ENCODE measurements around the gene STUB1. TPM values are rescaled to one million over a fixed set of nuclear protein-coding genes. Genes with fewer than 3 reads are reported as not detected.
A peak's percentile ranks its signal among the peaks of the same experiment; 100 is the strongest.

STUB1 gene
- total RNA-seq, 3 donors from 2014 or later = 127 to 184 (median 175) TPM

DNA sequence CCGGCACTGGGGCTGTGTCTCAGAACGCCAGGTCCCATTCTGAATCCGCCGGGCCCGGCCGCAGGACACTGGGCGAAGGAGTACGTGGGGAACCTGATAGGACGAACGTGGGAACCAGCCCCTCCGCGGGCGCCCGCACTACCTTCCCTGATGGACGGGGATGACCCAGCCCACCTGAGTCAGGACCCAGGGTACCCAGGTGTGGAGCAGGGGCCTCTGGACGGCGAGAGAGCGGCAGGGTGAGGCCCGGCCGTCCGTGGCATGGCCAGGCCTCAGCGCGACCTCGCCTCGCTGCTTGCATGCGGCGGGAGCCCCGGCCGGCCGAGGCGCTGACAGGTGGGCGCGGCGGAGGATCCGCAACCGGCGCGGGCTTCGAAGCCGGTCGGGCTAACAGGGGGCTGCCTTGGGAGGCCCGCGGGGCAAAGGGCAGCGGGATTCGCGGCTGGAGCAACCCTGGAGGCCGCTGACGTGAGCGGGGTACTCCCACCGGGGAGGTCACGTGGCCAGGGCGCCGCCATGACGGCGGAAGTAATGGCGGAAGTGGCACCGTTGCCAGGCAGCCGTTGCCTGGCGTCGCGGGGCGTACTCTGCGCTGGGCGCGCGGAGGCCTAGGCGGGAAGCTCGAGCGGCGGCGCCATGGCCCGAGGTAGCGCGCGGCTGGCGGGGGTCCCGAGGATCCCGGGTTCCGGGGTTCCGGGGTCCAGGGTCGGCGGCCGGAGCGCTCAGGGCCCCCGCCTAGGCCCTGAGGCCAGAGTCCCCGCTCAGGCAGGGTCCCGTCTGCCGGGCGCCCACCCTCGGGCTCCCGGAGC is 31.2 kb upstream of the STUB1 start, which contains the start of gene WDR90:
Gene WDR90, plus strand, starts transcription at position 585 of the 809 bp plus-strand sequence. Its CDS starts 52 bp downstream, at position 637.
- peak within 1 kb of the TSS; percentile 68 to 85 (median 80) for H3K4me3 ChIP-seq
- peak; percentile 85 to 91 for DNase-seq (ENCODE audit: low spot score in 2 of 2)
- peak; percentile 83 to 88 (median 86) for TF ChIP-seq POLR2AphosphoS5 (IDR thresholded peaks at IDR 0.05)
- TF ChIP-seq, protein P1, sequence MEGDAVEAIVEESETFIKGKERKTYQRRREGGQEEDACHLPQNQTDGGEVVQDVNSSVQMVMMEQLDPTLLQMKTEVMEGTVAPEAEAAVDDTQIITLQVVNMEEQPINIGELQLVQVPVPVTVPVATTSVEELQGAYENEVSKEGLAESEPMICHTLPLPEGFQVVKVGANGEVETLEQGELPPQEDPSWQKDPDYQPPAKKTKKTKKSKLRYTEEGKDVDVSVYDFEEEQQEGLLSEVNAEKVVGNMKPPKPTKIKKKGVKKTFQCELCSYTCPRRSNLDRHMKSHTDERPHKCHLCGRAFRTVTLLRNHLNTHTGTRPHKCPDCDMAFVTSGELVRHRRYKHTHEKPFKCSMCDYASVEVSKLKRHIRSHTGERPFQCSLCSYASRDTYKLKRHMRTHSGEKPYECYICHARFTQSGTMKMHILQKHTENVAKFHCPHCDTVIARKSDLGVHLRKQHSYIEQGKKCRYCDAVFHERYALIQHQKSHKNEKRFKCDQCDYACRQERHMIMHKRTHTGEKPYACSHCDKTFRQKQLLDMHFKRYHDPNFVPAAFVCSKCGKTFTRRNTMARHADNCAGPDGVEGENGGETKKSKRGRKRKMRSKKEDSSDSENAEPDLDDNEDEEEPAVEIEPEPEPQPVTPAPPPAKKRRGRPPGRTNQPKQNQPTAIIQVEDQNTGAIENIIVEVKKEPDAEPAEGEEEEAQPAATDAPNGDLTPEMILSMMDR (IDR thresholded peaks at IDR 0.05) = no peak
- peak; percentile 34 for TF ChIP-seq POLR2A (IDR thresholded peaks at IDR 0.05)
- peaks cover 12 to 32% of the 10 kb centered on the region in 2 donors for H3K4me1 ChIP-seq
- H3K9me3 ChIP-seq = no peaks in the 10 kb centered on the region
- no peaks in the 10 kb centered on the region for H3K27me3 ChIP-seq
- H3K27ac ChIP-seq = peak within 1 kb of the TSS; percentile 89 to 94
- no peaks in the 10 kb centered on the region for H3K36me3 ChIP-seq
- intact Hi-C loops (cut with DNase I; ENCODE audit: low total_unique reads) = no loop called here

DNA sequence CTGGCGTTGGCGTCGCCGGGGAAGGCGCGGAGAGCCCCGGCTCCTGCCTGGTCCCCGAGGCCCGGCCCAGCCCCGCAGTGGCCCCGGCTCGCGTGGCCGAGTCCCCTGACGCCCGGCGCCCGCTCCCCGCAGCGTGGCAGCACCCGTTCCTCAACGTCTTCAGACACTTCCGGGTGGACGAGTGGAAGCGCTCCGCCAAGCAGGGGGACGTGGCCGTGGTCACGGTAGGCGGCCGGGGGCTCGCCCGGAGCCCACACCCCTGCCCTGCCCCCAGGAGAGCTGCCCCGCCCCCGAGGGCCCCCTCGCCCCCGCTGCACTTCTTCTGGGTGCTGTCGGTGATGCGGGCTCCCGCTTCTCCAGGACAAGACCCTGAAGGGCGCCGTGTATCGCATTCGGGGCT is 30.6 kb upstream of the STUB1 start:
- H3K27me3 ChIP-seq = no peaks in the 10 kb centered on the region
- TF ChIP-seq POLR2A (IDR thresholded peaks at IDR 0.05) (no peak), POLR2AphosphoS5 (IDR thresholded peaks at IDR 0.05) (no peak)
- TF ChIP-seq, protein P1 (IDR thresholded peaks at IDR 0.05) = no peak
- H3K9me3 ChIP-seq = no peaks in the 10 kb centered on the region
- peak overlapping the region; percentile 89 to 94 for H3K27ac ChIP-seq
- no peaks in the 10 kb centered on the region for H3K36me3 ChIP-seq
- DNase-seq (ENCODE audit: low spot score in 2 of 2) = no peak
- H3K4me3 ChIP-seq = peak overlapping the region; percentile 68 to 85 (median 80)
- H3K4me1 ChIP-seq = peaks cover 12 to 32% of the 10 kb centered on the region in 2 donors
- intact Hi-C loops (cut with DNase I; ENCODE audit: low total_unique reads) = no loop called here

DNA sequence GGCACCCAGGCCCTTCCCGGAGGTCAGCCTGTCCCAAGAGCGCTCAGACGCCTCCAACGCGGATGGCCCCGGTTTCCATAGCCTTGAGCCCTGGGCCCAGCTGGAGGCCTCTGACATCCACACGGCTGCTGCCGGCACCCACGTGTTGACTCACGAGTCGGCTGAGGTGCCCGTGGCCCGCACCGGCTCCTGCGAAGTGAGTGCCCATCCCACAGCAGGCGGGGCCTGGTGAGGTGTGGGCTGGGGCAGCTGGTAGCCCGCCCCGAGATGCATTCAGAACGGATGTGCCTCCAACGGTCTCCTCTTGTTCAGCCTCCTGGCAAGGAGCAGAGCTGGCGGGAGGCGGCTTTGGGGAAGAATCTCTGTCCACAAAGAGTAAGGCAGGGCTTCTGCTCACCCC is 28.4 kb upstream of the STUB1 start:
- Histone ChIP-seq H3K4me1 (peaks cover 12 to 26% of the 10 kb centered on the region in 2 donors), H3K27ac (no peak overlapping the region), H3K27me3 (no peaks in the 10 kb centered on the region), H3K36me3 (no peaks in the 10 kb centered on the region), H3K4me3 (no peak overlapping the region), H3K9me3 (no peaks in the 10 kb centered on the region)
- intact Hi-C loops (cut with DNase I; ENCODE audit: low total_unique reads) = no loop called here
- TF ChIP-seq POLR2A (IDR thresholded peaks at IDR 0.05) = no peak
- TF ChIP-seq, protein P1 (IDR thresholded peaks at IDR 0.05) = no peak
- TF ChIP-seq POLR2AphosphoS5 (IDR thresholded peaks at IDR 0.05) = no peak
- DNase-seq (ENCODE audit: low spot score in 2 of 2) = no peak

DNA sequence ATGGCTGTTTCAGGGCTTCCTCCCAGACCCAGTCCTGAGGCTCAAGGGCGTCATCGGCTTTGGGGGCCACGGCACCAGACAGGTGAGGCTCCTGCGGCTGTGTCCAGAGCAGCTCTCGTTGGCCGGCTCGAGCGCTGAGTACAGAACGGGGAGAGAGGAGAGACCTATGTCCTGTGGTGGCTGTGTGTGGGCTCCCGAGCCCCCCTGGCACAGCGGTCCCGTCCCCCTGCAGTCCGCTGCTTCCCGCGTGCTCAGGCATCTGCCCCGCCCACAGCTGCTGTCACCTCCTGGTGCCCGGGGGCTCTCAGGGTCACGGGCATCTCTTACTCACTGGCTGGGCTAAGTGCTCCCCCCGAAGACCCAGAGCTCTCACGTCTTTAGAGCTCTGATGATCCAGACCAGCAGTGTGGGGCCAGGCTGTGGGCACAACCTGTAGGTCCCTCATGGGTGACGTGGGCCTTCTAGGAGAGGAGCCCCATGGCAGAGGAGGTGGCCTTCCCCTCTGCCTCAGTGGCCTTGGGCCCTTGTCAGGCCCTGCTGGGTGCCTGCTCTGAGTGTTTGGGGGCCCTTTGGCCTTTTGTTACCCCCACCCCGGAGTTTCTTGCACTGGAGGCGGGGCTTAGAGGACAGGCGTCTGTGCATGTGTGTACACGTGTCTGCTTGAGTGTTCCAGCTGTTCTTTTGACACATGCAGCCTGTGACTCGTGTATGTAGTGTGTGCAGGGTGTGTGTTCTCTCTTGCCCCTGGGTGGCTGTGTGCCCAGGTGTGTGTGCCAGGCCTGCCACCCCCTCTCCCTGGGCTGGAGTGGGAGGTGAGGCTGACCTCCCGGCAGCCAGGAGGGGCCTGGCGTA is 27.5 kb upstream of the STUB1 start:
- no peaks in the 10 kb centered on the region for H3K27me3 ChIP-seq
- peaks cover 12 to 18% of the 10 kb centered on the region in 2 donors for H3K4me1 ChIP-seq
- no peaks in the 10 kb centered on the region for H3K9me3 ChIP-seq
- intact Hi-C loops (cut with DNase I; ENCODE audit: low total_unique reads) = no loop called here
- no peak overlapping the region for H3K27ac ChIP-seq
- no peaks in the 10 kb centered on the region for H3K36me3 ChIP-seq
- TF ChIP-seq, protein P1 (IDR thresholded peaks at IDR 0.05) = no peak
- no peak overlapping the region for H3K4me3 ChIP-seq
- no peak for DNase-seq (ENCODE audit: low spot score in 2 of 2)
